GM19239 (cell line): Measurements from ENCODE around the gene SLC66A2.
"Not testable (repeated sequence)": the region's sequence is repeated elsewhere in the genome, so short reads cannot be mapped to it uniquely, and the experiment has no call there.

Source experiments
- DNase-seq: peaks from one replicate; pipeline ENCODE4 v3.0.0; 2011; ENCODE audit warnings: low spot score; ENCODE audit not compliant: insufficient read length
- FAIRE-seq: peaks from 2 replicates; lab custom pipeline; 2011; peaks lifted over from hg19 to GRCh38; lab: Jason Lieb, UNC

SLC66A2 gene

GRCh38 chr18:79951545-79952455 lies at the start of gene SLC66A2:
SLC66A2 (minus strand) TSS chr18:79951653; CDS start chr18:79950926, 727 bp downstream.
- FAIRE-seq = peak; percentile 60
- peak; percentile 94 for DNase-seq

- DNase-seq (no peak), FAIRE-seq (no peak)
Observed at GRCh38 chr18:80000877-80001276, 49.4 kb upstream of the SLC66A2 start.

GRCh38 chr18:79999701-80000100 lies 48.2 kb upstream of the SLC66A2 start:
- FAIRE-seq, DNase-seq: not testable (repeated sequence)

GRCh38 chr18:79991494-79991893 lies 40.0 kb upstream of the SLC66A2 start:
- FAIRE-seq = no peak
- no peak for DNase-seq

- DNase-seq = no peak
- FAIRE-seq = no peak
Observed at GRCh38 chr18:79989195-79989497, 37.7 kb upstream of the SLC66A2 start.

- peak; percentile 98 for FAIRE-seq
- DNase-seq = peak; percentile 85
Observed at GRCh38 chr18:79988451-79989194, 37.2 kb upstream of the SLC66A2 start, which contains the start of gene TXNL4A. TXNL4A (minus strand) TSS chr18:79988563; CDS start chr18:79988392, 171 bp downstream.

GRCh38 chr18:79988071-79988450 lies 36.6 kb upstream of the SLC66A2 start:
- no peak for FAIRE-seq
- DNase-seq = peak; percentile 63

GRCh38 chr18:79987566-79987965 lies 36.1 kb upstream of the SLC66A2 start:
- no peak for FAIRE-seq
- no peak for DNase-seq

- no peak for DNase-seq
- peak; percentile 21 for FAIRE-seq
Observed at GRCh38 chr18:79986726-79987125, 35.3 kb upstream of the SLC66A2 start.

GRCh38 chr18:79985172-79985571 lies 33.7 kb upstream of the SLC66A2 start:
- no peak for DNase-seq
- no peak for FAIRE-seq

- DNase-seq (no peak), FAIRE-seq (no peak)
Observed at GRCh38 chr18:79983793-79984192, 32.3 kb upstream of the SLC66A2 start.

- FAIRE-seq = no peak
- DNase-seq = no peak
Observed at GRCh38 chr18:79983253-79983652, 31.8 kb upstream of the SLC66A2 start.

GRCh38 chr18:79982736-79983135 lies 31.3 kb upstream of the SLC66A2 start:
- DNase-seq (no peak), FAIRE-seq (no peak)

GRCh38 chr18:79980585-79980984 lies 29.1 kb upstream of the SLC66A2 start:
- DNase-seq (no peak), FAIRE-seq (no peak)

- DNase-seq (no peak), FAIRE-seq (no peak)
Observed at GRCh38 chr18:79979843-79980242, 28.4 kb upstream of the SLC66A2 start.

GRCh38 chr18:79975985-79976680 lies 24.7 kb upstream of the SLC66A2 start:
- no peak for FAIRE-seq

GRCh38 chr18:79975043-79975442 lies 23.6 kb upstream of the SLC66A2 start:
- DNase-seq (no peak), FAIRE-seq (no peak)

More at GRCh38 chr18:79975985-79976680, 24.7 kb upstream of the SLC66A2 start:
- DNase-seq = no peak

GRCh38 chr18:79974025-79974654 lies 22.7 kb upstream of the SLC66A2 start:
- DNase-seq (no peak), FAIRE-seq (no peak)

- DNase-seq (no peak), FAIRE-seq (no peak)
Observed at GRCh38 chr18:79973517-79973916, 22.1 kb upstream of the SLC66A2 start.

GRCh38 chr18:79972720-79973119 lies 21.3 kb upstream of the SLC66A2 start:
- DNase-seq = no peak
- no peak for FAIRE-seq
